HG03432 (cell line): ENCODE measurements around the gene ZNF341.

Experiments used
- ATAC-seq: cut with Tn5 transposase; IDR thresholded peaks from one replicate; pipeline ENCODE4 v1.9.1; 2021; ENCODE audit warnings: mild to moderate bottlenecking, moderate library complexity; ENCODE audit not compliant: unreplicated experiment

Gene ZNF341

GRCh38 chr20:33839591-33839990 is 107.8 kb downstream of the ZNF341 start:
- ATAC-seq = no peak

DNA sequence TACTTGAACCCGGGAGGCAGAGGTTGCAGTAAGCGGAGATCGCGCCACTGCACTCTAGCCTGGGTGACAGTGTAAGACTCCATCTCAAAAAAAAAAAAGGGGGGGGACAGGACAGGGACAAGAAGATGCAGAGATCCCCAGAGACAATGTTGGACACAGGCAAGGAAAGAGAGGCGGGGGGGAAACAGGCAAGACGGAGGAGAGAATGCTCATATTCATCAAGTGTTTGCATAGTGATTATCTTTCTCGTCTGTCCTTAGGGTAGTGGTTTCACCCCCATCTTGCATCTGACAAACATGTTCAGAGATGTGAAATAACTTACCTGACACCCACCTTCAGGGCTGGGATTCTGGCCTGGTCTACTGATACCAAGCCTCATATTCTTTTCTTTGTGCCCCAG is 108.4 kb downstream of the ZNF341 start:
- no peak for ATAC-seq

DNA sequence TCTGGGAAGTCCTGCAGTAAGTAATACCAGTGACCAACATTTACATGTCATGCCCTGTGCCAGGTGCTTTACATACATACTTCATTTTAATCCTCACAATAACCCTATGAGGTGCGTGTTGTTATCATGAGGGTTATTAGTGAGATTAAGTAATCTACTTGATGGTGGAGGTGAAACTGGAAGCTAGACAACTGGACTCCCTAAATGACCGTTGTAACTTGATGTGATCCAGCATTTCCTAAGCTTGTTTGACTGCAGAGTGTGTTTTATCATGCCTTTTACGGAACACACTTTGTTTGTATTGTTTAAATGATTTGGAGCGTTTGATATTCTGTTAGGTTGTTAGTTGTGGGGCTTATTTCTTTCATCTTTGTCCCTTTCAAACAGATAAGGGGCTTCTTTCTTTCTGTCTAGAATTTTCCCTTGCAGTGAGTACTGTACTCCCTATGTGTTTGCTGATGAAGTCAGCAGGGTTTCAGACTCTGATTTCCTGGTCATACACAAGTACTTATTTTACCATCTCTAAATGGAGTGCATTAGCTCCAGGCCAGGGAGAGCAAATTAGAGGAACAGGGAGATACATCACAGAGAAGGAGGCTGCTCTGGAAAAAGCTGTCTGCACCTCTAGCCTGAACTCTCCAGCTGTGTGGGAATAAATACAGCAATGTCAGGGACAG is 109.1 kb downstream of the ZNF341 start:
- ATAC-seq = no peak

- ATAC-seq = no peak
Observed at GRCh38 chr20:33841436-33841799, 109.6 kb downstream of the ZNF341 start.
